Activated naive CD8-positive, alpha-beta T cell treated with anti-CD3 and anti-CD28 coated beads, Interleukin-2, amount 50 U/mL, for 24 hours (primary cell): Measurements from ENCODE around the gene CLEC10A.

ENCODE experiments used
- ATAC-seq: fragments of 150-1000 bp; cut with Tn5 transposase; one replicate; pipeline ENCODE4 v1.10.0; 2021
- DNase-seq: peaks from one replicate; pipeline ENCODE4 v3.0.0; 2021
- H3K27ac Mint-ChIP-seq: one replicate; pipeline ENCODE4 v1.8.0; 2021; ENCODE audit warnings: mild to moderate bottlenecking, mixed read lengths
- H3K27me3 Mint-ChIP-seq: one replicate; pipeline ENCODE4 v1.8.0; 2021; ENCODE audit warnings: mixed read lengths
- H3K36me3 Mint-ChIP-seq: one replicate; pipeline ENCODE4 v1.8.0; 2021; ENCODE audit warnings: low read depth, mixed read lengths
- H3K4me1 Mint-ChIP-seq: one replicate; pipeline ENCODE4 v1.8.0; 2021; ENCODE audit warnings: mixed read lengths
- H3K4me3 Mint-ChIP-seq: one replicate; pipeline ENCODE4 v1.8.0; 2021; ENCODE audit warnings: mild to moderate bottlenecking, moderate library complexity, mixed read lengths
- H3K9me3 Mint-ChIP-seq: one replicate; pipeline ENCODE4 v1.8.0; 2021; ENCODE audit warnings: mixed read lengths

CLEC10A gene

GRCh38 chr17:7043182-7043496 lies 36.9 kb downstream of the CLEC10A start:
- Mint-ChIP-seq H3K27me3 (peaks cover 2% of the 10 kb centered on the region), H3K4me1 (peaks cover 47% of the 10 kb centered on the region), H3K9me3 (no peaks in the 10 kb centered on the region), H3K4me3 (peak overlapping the region; percentile 74), H3K36me3 (no peaks in the 10 kb centered on the region), H3K27ac (no peak overlapping the region)
- ATAC-seq (no peak), DNase-seq (no peak)

GRCh38 chr17:7042501-7043181 lies 37.4 kb downstream of the CLEC10A start:
- peak; percentile 57 for DNase-seq
- Mint-ChIP-seq H3K4me1 (peaks cover 48% of the 10 kb centered on the region), H3K4me3 (peak overlapping the region; percentile 74)

GRCh38 chr17:7041607-7042500 lies 38.2 kb downstream of the CLEC10A start:
- peak; percentile 34 for ATAC-seq
- Mint-ChIP-seq H3K9me3 (no peaks in the 10 kb centered on the region), H3K4me3 (peak overlapping the region; percentile 74), H3K27ac (peak overlapping the region; percentile 71), H3K4me1 (peaks cover 40% of the 10 kb centered on the region), H3K36me3 (no peaks in the 10 kb centered on the region), H3K27me3 (peaks cover 2% of the 10 kb centered on the region)
- peak; percentile 44 for DNase-seq

More at GRCh38 chr17:7042501-7043181, 37.4 kb downstream of the CLEC10A start:
- Mint-ChIP-seq H3K36me3 (no peaks in the 10 kb centered on the region), H3K27ac (peak overlapping the region; percentile 71), H3K27me3 (peaks cover 2% of the 10 kb centered on the region), H3K9me3 (no peaks in the 10 kb centered on the region)
- ATAC-seq = peak; percentile 40

GRCh38 chr17:7039832-7040231 lies 40.2 kb downstream of the CLEC10A start:
- Mint-ChIP-seq H3K27ac (peak overlapping the region; percentile 57), H3K4me3 (no peak overlapping the region), H3K9me3 (no peaks in the 10 kb centered on the region), H3K4me1 (peaks cover 44% of the 10 kb centered on the region), H3K36me3 (no peaks in the 10 kb centered on the region), H3K27me3 (no peaks in the 10 kb centered on the region)
- DNase-seq (no peak), ATAC-seq (no peak)

DNA sequence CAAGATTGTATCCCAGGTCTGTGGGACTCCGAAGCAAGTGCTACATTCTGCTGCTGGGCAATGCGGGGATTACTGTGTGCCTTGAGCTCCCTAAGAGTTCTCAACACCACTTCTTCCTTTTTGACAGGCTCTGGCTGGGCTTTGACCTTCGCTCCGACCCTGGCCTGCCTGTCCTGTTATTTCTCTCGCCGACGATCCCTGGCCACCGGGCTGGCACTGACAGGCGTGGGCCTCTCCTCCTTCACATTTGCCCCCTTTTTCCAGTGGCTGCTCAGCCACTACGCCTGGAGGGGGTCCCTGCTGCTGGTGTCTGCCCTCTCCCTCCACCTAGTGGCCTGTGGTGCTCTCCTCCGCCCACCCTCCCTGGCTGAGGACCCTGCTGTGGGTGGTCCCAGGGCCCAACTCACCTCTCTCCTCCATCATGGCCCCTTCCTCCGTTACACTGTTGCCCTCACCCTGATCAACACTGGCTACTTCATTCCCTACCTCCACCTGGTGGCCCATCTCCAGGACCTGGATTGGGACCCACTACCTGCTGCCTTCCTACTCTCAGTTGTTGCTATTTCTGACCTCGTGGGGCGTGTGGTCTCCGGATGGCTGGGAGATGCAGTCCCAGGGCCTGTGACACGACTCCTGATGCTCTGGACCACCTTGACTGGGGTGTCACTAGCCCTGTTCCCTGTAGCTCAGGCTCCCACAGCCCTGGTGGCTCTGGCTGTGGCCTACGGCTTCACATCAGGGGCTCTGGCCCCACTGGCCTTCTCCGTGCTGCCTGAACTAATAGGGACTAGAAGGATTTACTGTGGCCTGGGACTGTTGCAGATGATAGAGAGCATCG lies 41.8 kb downstream of the CLEC10A start:
- Mint-ChIP-seq H3K36me3 (no peaks in the 10 kb centered on the region), H3K27me3 (no peaks in the 10 kb centered on the region), H3K9me3 (no peaks in the 10 kb centered on the region), H3K4me1 (peaks cover 54% of the 10 kb centered on the region), H3K4me3 (peak overlapping the region; percentile 20), H3K27ac (peak overlapping the region; percentile 21)
- no peak for DNase-seq
- no peak for ATAC-seq

DNA sequence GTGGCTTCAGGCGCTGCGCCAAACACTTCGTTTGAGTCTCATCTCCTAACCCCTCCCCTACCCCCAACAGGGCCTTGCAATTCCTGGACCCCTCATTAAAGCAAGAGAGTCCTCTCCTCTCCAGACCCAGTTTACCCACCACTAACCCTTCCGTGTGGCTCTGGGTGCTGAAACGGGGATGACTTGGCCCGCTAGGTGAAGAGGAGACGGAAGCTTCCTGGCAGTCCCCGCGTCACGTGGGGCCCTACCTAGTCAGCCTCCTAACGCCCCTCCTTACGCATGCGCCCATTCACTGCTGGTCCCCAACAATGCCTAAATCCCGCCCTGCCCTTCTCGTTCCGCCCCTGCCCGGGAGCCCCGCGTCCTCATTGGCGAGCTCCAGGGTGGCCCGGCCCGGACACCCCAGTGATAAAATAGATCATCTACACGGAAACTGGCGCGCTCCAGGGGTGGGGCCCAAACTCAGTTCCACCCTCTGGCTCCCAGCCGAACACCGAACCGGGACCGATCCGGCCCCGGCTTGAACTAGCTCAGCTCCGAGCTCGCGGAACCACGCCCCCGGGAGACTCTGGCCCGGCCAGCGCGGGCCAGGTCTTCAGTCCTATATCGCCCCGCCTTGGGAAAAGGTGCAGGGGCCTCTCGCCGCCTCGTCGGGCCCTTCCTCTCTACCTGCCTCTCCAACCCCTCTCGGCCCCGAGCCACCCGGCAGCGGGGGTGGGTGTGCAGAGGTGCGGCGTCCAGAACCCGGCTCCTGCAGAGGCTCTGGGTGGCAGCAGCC lies 44.3 kb downstream of the CLEC10A start, which contains the start of gene SLC16A13:
SLC16A13 (plus strand) TSS at position 425 of the 778 bp plus-strand sequence. CDS start 368 bp downstream, outside the sequence.
- Mint-ChIP-seq H3K4me1 (peaks cover 58% of the 10 kb centered on the region), H3K36me3 (no peaks in the 10 kb centered on the region), H3K9me3 (no peaks in the 10 kb centered on the region)

DNA sequence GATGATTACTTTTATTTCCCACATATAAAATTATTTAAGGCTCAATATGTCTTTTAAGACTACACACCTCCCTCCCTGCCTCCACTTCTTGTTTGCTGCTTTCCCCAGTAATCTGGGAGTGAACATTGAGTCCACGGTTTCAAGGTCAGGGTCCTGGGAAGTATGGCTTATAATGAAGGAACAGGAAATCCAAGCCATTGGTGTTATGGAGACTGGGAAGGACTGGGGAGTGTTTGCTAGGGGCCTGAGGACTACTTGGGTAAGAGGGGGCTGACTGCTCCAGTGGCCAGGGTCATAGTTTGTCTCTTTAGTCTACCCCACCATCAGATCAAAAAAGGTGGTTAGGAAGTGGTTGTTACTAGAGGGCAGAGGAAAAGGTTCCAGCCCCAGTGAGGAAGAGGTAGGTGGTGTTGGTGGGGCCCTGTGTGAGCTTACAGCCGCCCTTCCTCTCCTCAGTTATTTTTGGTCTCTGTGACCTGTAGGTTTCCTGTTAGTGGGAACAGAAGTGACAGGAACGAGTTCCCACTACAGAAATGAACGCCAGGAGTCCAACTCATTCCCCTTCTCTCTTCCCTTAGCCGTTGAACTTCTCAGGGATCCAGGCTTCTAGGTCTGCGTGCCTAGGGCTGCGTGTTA lies 45.0 kb downstream of the CLEC10A start:
- ATAC-seq (peak; percentile 72), DNase-seq (peak; percentile 57)
- Mint-ChIP-seq H3K4me3 (peak overlapping the region; percentile 93), H3K27me3 (no peaks in the 10 kb centered on the region), H3K27ac (peak overlapping the region; percentile 94), H3K36me3 (no peaks in the 10 kb centered on the region), H3K9me3 (peaks cover 2% of the 10 kb centered on the region), H3K4me1 (peaks cover 65% of the 10 kb centered on the region)

More for the DNA sequence above, 44.3 kb downstream of the CLEC10A start, which contains the start of gene SLC16A13:
- Mint-ChIP-seq H3K27me3 (no peaks in the 10 kb centered on the region), H3K27ac (peak within 1 kb of the TSS; percentile 94), H3K4me3 (peak within 1 kb of the TSS; percentile 93)
- ATAC-seq = peak; percentile 92
- DNase-seq = peak; percentile 98

- Mint-ChIP-seq H3K9me3 (peaks cover 5% of the 10 kb centered on the region), H3K27ac (peak overlapping the region; percentile 71), H3K27me3 (no peaks in the 10 kb centered on the region), H3K4me3 (peak overlapping the region; percentile 68), H3K4me1 (peaks cover 52% of the 10 kb centered on the region), H3K36me3 (peaks cover 3% of the 10 kb centered on the region)
- ATAC-seq = peak; percentile 62
- DNase-seq = peak; percentile 59
Observed at GRCh38 chr17:7029659-7030058, 50.4 kb downstream of the CLEC10A start.

DNA sequence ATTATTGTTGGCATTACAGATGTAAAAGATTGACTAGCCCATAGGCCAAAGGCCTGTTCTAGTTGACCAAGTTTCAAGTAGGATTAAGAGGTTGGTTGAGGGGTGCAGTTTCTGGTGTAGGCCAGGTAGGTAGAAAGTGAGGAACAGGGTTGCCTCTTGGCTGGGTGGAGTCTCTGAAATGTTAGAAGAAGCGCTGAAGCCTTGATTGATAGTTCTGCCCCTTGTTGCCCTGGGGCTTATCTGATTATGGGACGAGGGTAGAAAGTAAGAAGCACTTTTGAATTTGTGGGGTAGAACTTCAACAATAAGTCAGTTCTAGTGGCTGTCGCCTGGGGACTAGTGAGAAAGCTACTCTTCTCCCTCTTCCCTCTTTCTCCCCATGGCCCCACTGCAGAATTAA lies 51.0 kb downstream of the CLEC10A start:
- peaks cover 48% of the 10 kb centered on the region for H3K4me1 Mint-ChIP-seq
- ATAC-seq = no peak

DNA sequence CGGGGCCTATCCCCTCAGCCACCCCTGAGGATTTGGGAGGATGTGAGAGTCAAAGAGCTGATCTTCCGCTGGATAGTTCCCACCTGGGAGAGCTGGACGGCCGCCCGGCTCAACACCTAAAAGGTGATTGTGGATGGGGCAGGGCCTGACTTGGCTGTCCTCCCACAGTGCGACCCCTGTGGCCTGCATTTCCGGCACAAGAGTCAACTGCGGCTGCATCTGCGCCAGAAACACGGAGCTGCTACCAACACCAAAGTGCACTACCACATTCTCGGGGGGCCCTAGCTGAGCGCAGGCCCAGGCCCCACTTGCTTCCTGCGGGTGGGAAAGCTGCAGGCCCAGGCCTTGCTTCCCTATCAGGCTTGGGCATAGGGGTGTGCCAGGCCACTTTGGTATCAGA lies 52.7 kb downstream of the CLEC10A start:
- peaks cover 48% of the 10 kb centered on the region for H3K4me1 Mint-ChIP-seq

More for the DNA sequence above, 51.0 kb downstream of the CLEC10A start:
- Mint-ChIP-seq H3K27me3 (no peaks in the 10 kb centered on the region), H3K9me3 (peaks cover 5% of the 10 kb centered on the region), H3K27ac (peak overlapping the region; percentile 71), H3K4me3 (peak overlapping the region; percentile 4), H3K36me3 (peaks cover 3% of the 10 kb centered on the region)
- DNase-seq = no peak

GRCh38 chr17:7026471-7027115 lies 53.5 kb downstream of the CLEC10A start:
- Mint-ChIP-seq H3K4me3 (no peak overlapping the region), H3K36me3 (peaks cover 3% of the 10 kb centered on the region), H3K4me1 (peaks cover 47% of the 10 kb centered on the region), H3K27me3 (peaks cover 11% of the 10 kb centered on the region), H3K9me3 (peaks cover 5% of the 10 kb centered on the region), H3K27ac (no peak overlapping the region)
- no peak for ATAC-seq
- DNase-seq = no peak

More for the DNA sequence above, 52.7 kb downstream of the CLEC10A start:
- peaks cover 5% of the 10 kb centered on the region for H3K9me3 Mint-ChIP-seq
- no peak overlapping the region for H3K27ac Mint-ChIP-seq
- no peak for DNase-seq
- peaks cover 11% of the 10 kb centered on the region for H3K27me3 Mint-ChIP-seq
- H3K36me3 Mint-ChIP-seq = peaks cover 3% of the 10 kb centered on the region
- ATAC-seq = no peak
- H3K4me3 Mint-ChIP-seq = no peak overlapping the region

GRCh38 chr17:7025245-7025644 lies 54.8 kb downstream of the CLEC10A start:
- Mint-ChIP-seq H3K36me3 (peaks cover 3% of the 10 kb centered on the region), H3K4me3 (no peak overlapping the region), H3K27ac (no peak overlapping the region), H3K9me3 (peaks cover 5% of the 10 kb centered on the region), H3K4me1 (peaks cover 48% of the 10 kb centered on the region), H3K27me3 (peaks cover 11% of the 10 kb centered on the region)
- no peak for ATAC-seq
- no peak for DNase-seq
